Hematopoietic multipotent progenitor cell treated with erythropoietin and hydrocortisone succinate and interleukin-3 and kit ligand, for 15 days (in vitro differentiated cells): ENCODE results near the gene TGM1.

Experiments
- DNase-seq: peaks from one replicate; pipeline ENCODE4 v3.0.0-alpha.2; 2015; ENCODE audit warnings: low spot score

The TGM1 gene

GRCh38 chr14:24292118-24292807 is 29.3 kb upstream of the TGM1 start:
- no peak for DNase-seq

GRCh38 chr14:24291446-24292117 is 28.6 kb upstream of the TGM1 start:
- DNase-seq, result no peak

- DNase-seq, result no peak
Measured at GRCh38 chr14:24290746-24291145, 27.8 kb upstream of the TGM1 start.

GRCh38 chr14:24289649-24290280 is 26.8 kb upstream of the TGM1 start:
- DNase-seq, result no peak

DNA sequence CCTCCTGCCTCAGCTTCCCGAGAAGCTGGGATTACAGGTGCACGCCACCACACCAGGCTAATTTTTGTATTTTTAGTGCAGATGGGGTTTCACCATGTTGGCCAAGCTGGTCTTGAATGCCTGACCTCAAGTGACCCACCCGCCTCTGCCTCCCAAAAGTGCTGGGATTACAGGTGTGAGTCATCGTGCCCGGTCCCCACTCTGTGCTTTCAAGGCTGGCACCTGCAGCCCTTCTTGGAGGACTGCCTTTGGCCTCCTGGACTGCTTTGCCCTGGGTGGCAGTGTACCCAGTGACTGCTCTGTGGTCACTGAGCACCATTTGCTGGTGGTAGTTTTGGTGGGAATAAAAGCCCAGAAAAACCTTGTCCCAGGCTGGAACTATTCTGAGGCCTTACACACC is 24.0 kb upstream of the TGM1 start:
- no peak for DNase-seq

DNA sequence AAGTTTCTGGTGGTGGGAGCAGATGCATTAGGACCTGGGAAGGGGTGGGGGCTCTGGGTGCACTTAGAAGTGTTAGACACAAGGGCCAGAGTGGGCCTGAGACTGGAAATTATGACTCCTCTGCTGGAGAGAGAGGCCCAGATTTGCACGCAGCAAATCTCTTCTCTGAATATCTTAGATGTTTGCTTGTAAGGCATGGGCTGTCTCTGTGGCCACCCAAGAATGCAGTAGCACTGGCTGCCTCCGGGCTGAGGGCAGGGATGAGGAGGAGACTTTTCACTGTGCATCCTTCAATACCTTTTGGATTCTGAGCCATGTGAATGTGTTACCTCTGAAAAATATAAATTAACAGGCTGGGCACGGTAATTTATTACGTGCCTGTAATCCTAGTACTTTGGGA is 22.4 kb upstream of the TGM1 start:
- no peak for DNase-seq

- no peak for DNase-seq
Measured at GRCh38 chr14:24284501-24285035, 21.6 kb upstream of the TGM1 start.

DNA sequence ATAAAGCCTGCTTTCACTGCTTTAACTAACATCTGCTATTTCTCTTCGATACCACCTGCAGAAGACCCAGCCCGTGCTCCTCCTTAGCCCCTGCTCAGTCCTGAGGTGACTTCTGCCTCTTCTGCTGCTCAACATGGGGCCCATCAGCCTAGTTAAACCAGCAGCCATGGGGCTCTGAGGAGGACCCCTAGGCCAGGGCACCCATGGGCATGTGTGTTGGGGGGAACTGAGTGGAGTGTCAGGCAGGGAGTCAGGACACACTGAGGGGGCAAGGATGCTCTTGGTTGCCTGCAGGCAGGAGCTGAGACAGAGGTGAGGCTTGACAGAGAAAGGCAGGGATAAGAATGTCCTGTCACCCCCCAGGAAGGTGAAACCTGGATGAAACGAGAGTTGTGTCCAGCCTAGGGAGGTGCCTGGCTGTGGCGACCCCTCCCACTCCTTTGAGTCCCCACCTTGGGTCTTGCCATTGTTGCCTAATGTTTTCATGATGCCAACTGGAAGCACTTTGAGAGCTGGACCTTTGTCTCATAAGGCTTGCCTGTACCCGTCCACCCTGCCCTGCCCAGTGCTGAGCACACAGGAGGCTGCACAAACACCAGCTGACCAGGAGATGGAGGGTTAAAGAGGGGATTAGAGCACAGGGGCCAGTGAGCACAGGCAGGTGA is 21.0 kb upstream of the TGM1 start:
- no peak for DNase-seq

GRCh38 chr14:24282736-24283135 is 19.8 kb upstream of the TGM1 start:
- no peak for DNase-seq

- DNase-seq, result no peak
Measured at GRCh38 chr14:24281636-24282035, 18.7 kb upstream of the TGM1 start.

DNA sequence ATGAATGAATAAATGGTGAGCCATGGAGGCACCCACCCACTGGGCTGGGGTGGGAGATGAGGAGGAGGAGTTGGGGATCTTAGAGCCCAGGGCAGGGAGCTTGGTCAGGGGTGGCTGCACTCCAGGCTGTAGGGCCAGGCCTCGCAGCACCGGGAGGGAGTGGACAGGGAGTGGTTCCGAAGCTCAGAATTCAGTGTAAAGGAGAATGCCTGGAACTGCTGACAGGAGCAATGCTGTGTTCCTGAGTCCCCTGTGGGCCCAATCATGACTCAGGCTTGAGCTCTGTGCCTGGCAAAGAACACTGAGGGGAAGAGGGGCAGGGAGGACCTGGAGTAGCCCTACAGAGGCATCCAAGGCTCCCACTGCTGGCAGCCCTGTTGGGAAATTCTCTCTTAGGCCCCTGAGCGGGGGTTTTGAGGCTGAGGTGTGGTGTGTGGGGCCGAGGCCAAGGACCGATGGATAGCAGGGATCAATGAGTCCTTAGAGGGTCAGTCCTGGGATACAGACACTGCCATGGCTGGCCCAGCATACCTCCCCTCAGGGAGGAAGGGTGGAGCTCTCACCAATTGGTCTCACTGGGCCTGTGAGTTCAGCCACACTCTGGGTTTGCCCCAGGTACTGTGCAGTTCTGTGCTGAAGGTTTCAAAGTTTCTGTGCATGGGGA is 18.0 kb upstream of the TGM1 start:
- DNase-seq, result no peak

GRCh38 chr14:24279301-24280186 is 16.6 kb upstream of the TGM1 start:
- peak; percentile 73 for DNase-seq

- DNase-seq, result no peak
Measured at GRCh38 chr14:24278424-24278823, 15.4 kb upstream of the TGM1 start.

DNA sequence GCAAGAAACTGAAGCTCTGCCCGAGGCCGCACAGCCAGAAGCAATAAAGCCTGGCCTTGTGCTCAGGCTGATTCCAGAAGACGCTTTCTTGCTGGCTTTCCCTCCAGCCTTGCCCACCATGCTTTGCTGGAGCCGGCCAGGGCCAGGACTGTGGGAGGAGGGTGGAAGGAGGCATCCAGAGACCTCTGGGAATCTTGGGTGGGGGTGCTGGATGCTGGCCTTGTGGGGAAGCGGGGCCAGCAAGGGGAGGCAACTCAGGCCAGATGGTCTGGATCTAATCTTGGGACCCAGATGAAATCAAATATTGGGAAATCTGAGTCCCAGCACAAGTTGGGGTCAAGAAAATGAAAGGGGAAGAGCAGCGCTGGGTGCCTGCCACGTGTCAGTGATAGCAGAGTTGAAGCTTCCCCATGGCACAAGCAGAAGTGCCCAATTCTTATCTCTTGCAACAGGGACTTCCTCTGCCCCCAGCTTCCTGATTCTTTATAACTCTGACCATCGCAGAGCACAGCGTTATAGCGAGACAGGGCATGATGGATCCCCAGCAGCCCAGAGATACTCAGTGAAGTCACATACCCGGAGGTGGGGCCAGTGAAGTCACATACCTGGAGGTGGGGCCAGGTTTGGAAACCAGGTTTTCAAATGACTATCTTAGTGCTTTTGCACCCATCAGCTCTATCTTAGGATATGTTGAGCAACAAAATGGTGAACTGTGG is 14.8 kb upstream of the TGM1 start:
- DNase-seq, result no peak

DNA sequence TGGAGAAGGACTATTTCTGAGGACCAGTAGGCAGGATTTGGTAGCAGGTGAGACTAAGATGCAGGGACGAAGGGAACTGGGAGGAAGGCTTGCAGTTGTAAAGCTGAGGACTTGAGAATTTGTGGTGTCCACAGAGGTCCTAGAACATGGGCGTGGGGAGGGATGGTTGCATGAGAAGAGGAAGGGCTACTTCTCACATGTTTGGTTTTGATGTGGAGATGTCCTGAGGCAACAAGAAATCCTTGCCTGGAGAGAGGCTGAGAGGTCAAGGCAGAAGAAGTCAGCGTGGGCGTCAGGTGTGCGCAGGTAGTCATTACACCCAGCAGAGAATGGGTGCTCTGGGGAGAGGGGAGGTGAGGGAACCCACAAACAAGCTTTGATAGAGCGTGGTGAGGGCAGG is 14.1 kb upstream of the TGM1 start:
- DNase-seq, result no peak

GRCh38 chr14:24274101-24274543 is 11.1 kb upstream of the TGM1 start:
- DNase-seq, result peak; percentile 51

DNA sequence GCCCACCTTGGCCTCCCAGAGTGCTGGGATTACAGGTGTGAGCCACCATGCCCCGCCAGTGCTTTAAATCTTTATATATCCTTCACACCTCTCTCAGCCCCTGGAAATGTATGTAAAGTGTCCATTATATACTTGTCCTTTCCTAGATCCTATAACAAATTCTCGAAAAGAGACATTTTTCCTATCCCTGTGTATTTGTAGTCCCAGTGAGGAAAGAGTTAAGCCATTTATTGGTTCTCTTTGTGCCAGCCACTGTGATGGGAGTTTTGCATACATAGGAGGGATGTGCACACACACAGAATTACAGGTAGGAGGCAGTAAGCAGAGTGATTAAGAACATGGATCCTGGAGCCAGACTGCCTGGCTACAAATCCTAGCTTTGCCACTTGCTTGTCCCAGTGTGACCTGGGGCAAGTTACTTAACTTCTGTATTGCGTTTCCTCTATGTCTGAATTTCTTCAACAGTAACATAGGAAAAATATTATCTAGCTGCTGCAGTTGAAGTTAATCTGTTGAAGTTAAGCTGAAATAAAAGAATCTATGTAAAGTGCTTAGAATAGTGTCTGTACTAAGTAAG is 10.5 kb upstream of the TGM1 start:
- DNase-seq, result no peak

DNA sequence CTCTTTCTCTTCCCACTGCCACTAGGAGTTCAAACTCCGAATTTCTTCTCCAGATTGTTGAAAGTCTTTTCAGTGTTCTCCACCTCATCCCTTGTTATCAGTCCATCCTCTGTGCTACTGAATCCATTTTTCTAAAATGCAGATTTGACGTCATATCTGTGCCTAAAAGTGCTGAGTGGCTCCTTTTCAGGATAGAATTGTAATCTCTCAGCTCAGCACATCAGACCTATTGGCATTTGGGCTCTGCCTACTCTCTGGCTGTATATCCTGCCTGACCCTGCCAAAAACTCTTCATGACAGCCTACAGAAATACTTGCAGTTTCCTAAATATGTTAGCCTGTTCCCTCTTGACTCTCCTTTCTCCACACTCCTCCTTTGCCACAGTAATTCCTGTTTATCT is 9.5 kb upstream of the TGM1 start:
- no peak for DNase-seq

DNA sequence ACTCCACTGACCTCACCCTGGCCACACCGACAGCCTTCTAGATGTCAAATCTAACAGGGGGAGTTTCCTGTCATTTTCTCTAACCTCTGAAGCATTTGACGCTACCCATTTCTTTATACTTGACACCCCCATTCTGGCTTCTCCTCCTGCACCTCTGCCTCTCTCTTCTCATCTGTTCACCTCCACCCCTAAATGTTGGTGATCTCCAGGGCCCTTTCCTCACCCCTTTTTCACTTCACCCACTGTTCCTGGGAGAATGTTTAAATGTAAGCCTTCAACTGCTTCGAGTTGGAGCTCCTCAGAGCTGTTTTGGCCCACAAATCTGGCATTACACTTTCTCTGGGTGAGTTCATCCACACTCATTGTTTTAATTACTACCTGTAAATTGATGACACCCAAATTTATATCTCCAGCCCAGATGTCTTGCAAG is 8.9 kb upstream of the TGM1 start:
- DNase-seq, result no peak
